Neutrophil (primary cell): ENCODE measurements around the gene C1QB.

Source experiments
- H3K27ac ChIP-seq: fragments of 200-600 bp; sonication (generic); 2 replicates; pipeline ENCODE4 v1.5.1; 2016; ENCODE audit warnings: mild to moderate bottlenecking, moderate library complexity
- H3K27me3 ChIP-seq: fragments of 200-600 bp; sonication (generic); 2 replicates; pipeline ENCODE4 v1.6.0; 2016; ENCODE audit warnings: mild to moderate bottlenecking
- H3K36me3 ChIP-seq: fragments of 200-600 bp; sonication (generic); 2 replicates; pipeline ENCODE4 v1.5.1; 2017
- H3K4me1 ChIP-seq, 2 experiments: fragments of 200-600 bp in 1 of 2; sonication (generic) in 1 of 2; 1 replicate in 1 of 2; 2 replicates in 1 of 2; pipeline versions ENCODE4 v1.5.1 to v1.6.1; 2013 to 2016; ENCODE audit warnings: low read depth in 1 of 2, low read length in 1 of 2, mild to moderate bottlenecking in 1 of 2, moderate library complexity in 1 of 2; ENCODE audit not compliant: control insufficient read depth in 1 of 2, insufficient read depth in 1 of 2
- H3K4me3 ChIP-seq, 2 experiments: fragments of 200-600 bp in 1 of 2; sonication (generic) in 1 of 2; 1 replicate in 1 of 2; 2 replicates in 1 of 2; pipeline ENCODE4 v1.5.1; 2013 to 2016; ENCODE audit warnings: low read depth in 1 of 2, low read length in 1 of 2, mild to moderate bottlenecking in 1 of 2, moderate library complexity in 1 of 2
- H3K9me3 ChIP-seq: fragments of 200-600 bp; sonication (generic); 2 replicates; pipeline ENCODE4 v1.5.1; 2016
- TF ChIP-seq, protein P1 (sequence below): fragments of 200-600 bp; sonication (generic); IDR thresholded peaks from 2 replicates; pipeline ENCODE4 v1.5.1; 2016; ENCODE audit warnings: antibody characterized with exemption

The C1QB gene

DNA sequence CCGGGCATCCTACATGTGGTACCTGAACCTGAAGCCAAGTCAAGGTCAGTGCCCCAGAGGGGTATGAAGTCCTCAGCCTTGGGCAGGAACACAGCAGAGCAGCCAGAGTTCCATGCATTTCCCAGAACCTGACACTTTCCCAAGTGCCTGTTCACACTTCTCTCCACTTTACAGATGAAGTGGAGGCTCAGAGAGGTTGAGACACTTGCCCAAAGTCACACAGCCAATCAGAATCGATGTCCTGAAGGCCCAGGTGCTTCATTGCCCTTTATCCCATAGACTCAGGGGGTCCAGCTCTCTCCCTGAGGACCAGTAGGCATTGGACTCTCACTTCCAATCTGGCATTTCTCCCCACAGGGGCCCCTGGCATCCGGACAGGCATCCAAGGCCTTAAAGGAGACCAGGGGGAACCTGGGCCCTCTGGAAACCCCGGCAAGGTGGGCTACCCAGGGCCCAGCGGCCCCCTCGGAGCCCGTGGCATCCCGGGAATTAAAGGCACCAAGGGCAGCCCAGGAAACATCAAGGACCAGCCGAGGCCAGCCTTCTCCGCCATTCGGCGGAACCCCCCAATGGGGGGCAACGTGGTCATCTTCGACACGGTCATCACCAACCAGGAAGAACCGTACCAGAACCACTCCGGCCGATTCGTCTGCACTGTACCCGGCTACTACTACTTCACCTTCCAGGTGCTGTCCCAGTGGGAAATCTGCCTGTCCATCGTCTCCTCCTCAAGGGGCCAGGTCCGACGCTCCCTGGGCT, 14.4 kb upstream of the C1QB start:
- TF ChIP-seq, protein P1, sequence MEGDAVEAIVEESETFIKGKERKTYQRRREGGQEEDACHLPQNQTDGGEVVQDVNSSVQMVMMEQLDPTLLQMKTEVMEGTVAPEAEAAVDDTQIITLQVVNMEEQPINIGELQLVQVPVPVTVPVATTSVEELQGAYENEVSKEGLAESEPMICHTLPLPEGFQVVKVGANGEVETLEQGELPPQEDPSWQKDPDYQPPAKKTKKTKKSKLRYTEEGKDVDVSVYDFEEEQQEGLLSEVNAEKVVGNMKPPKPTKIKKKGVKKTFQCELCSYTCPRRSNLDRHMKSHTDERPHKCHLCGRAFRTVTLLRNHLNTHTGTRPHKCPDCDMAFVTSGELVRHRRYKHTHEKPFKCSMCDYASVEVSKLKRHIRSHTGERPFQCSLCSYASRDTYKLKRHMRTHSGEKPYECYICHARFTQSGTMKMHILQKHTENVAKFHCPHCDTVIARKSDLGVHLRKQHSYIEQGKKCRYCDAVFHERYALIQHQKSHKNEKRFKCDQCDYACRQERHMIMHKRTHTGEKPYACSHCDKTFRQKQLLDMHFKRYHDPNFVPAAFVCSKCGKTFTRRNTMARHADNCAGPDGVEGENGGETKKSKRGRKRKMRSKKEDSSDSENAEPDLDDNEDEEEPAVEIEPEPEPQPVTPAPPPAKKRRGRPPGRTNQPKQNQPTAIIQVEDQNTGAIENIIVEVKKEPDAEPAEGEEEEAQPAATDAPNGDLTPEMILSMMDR = no peak
- Histone ChIP-seq H3K27me3 (peaks cover 15% of the 10 kb centered on the region), H3K4me3 (no peak overlapping the region), H3K4me1 (no peaks in the 10 kb centered on the region), H3K27ac (no peak overlapping the region), H3K36me3 (no peaks in the 10 kb centered on the region), H3K9me3 (no peaks in the 10 kb centered on the region)

DNA sequence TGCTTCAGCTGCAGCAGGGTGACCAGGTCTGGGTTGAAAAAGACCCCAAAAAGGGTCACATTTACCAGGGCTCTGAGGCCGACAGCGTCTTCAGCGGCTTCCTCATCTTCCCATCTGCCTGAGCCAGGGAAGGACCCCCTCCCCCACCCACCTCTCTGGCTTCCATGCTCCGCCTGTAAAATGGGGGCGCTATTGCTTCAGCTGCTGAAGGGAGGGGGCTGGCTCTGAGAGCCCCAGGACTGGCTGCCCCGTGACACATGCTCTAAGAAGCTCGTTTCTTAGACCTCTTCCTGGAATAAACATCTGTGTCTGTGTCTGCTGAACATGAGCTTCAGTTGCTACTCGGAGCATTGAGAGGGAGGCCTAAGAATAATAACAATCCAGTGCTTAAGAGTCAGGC, 13.8 kb upstream of the C1QB start:
- TF ChIP-seq, protein P1 = no peak
- no peaks in the 10 kb centered on the region for H3K4me1 ChIP-seq
- no peaks in the 10 kb centered on the region for H3K9me3 ChIP-seq
- H3K27me3 ChIP-seq = peaks cover 11% of the 10 kb centered on the region
- no peak overlapping the region for H3K27ac ChIP-seq
- H3K4me3 ChIP-seq = no peak overlapping the region
- H3K36me3 ChIP-seq = no peaks in the 10 kb centered on the region

DNA sequence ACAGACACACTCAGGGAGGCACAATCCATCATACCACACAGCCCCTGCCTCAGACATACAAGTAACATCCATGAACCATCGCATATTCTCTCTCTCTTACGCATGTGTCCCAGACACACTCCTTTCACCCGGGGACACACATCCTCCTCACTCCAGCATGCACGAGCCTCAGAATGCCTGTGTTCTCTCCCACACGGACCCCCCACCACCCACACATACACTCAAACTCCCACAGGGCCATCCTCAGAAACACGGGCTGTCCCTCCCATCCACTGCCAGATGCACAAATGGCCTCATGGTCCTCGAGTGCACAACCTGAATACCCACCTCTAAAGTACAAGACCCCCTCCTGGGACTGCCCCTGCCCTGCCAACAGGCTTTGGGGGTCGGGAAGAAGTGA, 11.8 kb upstream of the C1QB start:
- H3K27ac ChIP-seq = no peak overlapping the region
- H3K9me3 ChIP-seq = no peaks in the 10 kb centered on the region
- no peaks in the 10 kb centered on the region for H3K4me1 ChIP-seq
- H3K4me3 ChIP-seq = no peak overlapping the region
- no peaks in the 10 kb centered on the region for H3K36me3 ChIP-seq
- peaks cover 11% of the 10 kb centered on the region for H3K27me3 ChIP-seq
- TF ChIP-seq, protein P1 = no peak

DNA sequence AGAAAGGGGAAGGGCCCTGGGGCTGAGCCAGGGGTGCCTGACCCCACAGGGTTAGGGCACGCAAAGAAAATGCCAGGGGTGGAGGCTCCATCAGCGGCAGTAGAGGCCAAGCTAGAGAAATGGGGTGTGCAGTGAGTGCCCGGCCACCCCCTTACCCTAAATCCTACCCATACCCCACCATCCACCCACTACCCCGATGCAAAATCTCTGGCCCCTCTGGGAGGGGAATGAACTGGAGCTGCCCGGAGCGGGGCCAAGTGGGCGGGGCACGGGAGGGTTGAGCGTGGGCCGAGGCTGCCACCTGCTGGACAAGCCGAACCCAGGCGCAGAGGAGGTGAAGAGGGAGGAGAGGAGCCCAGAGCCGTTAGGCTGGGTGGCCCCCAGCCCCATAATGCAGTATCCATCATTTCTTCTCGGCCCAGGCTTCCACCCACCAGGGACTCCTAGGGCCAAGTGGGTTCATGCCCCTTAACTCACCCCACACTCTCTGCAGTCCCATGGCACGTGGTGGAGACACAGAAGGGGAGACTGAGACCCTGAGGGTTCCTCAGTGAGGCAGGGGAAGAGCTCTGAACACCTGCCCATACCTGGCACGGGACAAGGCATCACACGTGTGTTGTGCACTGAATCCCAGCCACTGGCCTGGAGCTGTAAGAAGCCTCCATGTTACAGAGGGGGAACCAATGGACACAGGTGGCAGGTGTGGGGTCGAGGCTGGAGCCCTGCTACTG, 11.0 kb upstream of the C1QB start:
- peaks cover 11% of the 10 kb centered on the region for H3K27me3 ChIP-seq
- no peak overlapping the region for H3K4me3 ChIP-seq
- TF ChIP-seq, protein P1 = no peak
- H3K4me1 ChIP-seq = no peaks in the 10 kb centered on the region
- no peaks in the 10 kb centered on the region for H3K9me3 ChIP-seq
- H3K36me3 ChIP-seq = no peaks in the 10 kb centered on the region
- H3K27ac ChIP-seq = no peak overlapping the region

DNA sequence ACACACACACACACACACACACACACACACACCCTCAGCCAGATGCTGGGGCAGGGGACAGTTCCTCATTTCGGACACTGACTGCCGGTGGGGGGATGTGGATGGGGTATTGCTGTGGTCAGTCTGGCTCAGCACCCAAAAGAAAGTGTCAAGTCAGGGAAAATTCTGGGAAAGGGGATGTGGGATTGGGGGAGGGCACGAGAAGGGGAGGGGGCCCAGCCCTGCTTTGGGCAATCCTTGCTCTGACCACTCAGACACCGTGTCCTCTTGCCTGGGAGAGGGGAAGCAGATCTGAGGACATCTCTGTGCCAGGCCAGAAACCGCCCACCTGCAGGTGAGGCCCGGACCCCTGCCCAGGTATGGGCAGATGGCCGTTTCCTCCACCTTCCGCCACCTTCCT, 9.7 kb upstream of the C1QB start, which contains the start of gene C1QC:
C1QC (plus strand) TSS at position 253 of the 400 bp plus-strand sequence. CDS start 391 bp downstream, outside the sequence.
- Histone ChIP-seq H3K9me3 (no peaks in the 10 kb centered on the region), H3K27ac (no peak within 1 kb of the TSS), H3K4me3 (no peak within 1 kb of the TSS), H3K36me3 (no peaks in the 10 kb centered on the region), H3K27me3 (peaks cover 11% of the 10 kb centered on the region), H3K4me1 (no peaks in the 10 kb centered on the region)
- TF ChIP-seq, protein P1 = no peak
